ENCODE results near the gene SYNGAP1.
A peak's percentile ranks its signal among the peaks of the same experiment; 100 is the strongest.
"Not testable (repeated sequence)": the region's sequence is repeated elsewhere in the genome, so short reads cannot be mapped to it uniquely, and the experiment has no call there.

The SYNGAP1 gene

GRCh38 chr6:33419580-33420490 lies at the start of gene SYNGAP1:
Gene SYNGAP1, plus strand, starts transcription at chr6:33420065. Its CDS starts 200 bp downstream, at chr6:33420265.
- DNase-seq (ENCODE audit: low read depth) = no peak

GRCh38 chr6:33371901-33372300 lies 48.0 kb upstream of the SYNGAP1 start:
- DNase-seq (ENCODE audit: low read depth) = not testable (repeated sequence)

DNA sequence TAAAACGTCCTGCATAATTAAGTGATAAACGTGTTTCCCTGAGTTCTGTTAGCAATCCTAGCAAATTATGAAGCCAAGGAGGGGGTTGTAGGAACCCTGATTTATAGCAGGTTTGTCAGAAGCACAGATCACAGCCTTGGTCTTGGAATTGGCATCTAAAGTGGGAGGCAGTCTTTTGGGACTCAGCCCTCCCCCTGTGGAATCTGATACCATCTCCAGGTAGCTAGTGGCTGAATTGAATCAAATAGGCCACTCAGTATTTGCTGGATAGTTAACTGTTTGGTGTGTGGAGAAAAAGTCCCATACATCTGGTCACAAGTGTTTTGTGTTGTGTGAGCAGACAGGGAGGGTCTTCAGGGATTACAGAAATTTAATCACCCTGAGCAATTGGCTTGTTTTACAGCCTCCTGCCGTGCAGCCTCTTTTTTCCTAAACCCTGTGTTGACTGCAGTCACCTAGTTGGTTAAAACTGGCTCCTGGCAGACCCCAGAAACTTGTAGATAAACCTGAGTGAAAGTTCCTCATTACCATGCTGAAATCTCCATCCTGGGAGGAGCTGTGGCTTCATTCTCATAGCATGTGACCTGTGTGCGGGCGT lies 47.2 kb upstream of the SYNGAP1 start:
- DNase-seq (ENCODE audit: low read depth) = no peak

GRCh38 chr6:33373960-33374910 lies 45.6 kb upstream of the SYNGAP1 start:
- no peak for DNase-seq (ENCODE audit: low read depth)

DNA sequence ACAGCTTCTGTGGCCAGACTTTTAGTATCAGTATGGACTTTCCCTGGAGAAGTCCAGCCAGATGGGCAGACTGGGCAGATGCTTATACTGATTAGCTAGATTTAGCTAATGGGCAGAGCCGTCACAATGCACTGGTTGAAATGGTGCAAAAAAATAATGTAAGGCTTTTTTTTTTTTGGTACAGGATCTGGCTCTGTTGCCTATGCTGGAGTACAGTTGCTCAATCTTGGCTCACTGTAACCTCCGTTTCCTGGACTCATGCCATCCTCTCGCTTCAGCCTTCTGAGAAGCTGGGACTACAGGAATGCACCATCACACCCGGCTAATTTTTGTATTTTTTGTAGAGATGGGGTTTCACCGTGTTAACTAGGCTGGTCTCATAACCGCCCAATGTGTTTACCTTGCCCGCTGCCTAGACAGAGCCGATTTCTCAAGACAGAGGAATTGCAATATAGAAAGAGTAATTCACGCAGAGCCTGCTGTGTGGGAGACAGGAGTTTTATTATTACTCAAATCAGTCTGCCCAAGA lies 44.7 kb upstream of the SYNGAP1 start:
- DNase-seq (ENCODE audit: low read depth) = no peak

DNA sequence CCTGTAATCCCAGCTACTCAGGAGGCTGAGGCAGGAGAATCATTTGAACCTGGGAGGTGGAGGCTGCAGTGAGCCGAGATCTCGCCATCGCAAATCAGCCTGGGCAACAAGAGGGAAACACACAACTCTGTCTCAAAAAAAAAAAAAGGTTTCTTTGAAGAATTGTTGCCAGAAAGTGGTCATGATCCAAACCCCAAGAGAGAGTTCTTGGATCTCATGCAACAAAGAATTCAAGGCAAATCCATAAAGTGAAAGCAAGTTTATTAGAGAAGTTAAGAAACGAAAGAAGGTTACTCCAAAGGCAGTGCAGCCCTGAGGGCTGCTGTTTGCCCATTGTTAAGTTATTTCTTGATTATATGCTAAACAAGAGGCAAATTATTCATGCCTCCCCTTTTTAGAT lies 42.7 kb upstream of the SYNGAP1 start:
- DNase-seq (ENCODE audit: low read depth) = no peak

- not testable (repeated sequence) for DNase-seq (ENCODE audit: low read depth)
Measured at GRCh38 chr6:33379184-33379583, 40.7 kb upstream of the SYNGAP1 start.

GRCh38 chr6:33380272-33380981 lies 39.4 kb upstream of the SYNGAP1 start:
- no peak for DNase-seq (ENCODE audit: low read depth)

DNA sequence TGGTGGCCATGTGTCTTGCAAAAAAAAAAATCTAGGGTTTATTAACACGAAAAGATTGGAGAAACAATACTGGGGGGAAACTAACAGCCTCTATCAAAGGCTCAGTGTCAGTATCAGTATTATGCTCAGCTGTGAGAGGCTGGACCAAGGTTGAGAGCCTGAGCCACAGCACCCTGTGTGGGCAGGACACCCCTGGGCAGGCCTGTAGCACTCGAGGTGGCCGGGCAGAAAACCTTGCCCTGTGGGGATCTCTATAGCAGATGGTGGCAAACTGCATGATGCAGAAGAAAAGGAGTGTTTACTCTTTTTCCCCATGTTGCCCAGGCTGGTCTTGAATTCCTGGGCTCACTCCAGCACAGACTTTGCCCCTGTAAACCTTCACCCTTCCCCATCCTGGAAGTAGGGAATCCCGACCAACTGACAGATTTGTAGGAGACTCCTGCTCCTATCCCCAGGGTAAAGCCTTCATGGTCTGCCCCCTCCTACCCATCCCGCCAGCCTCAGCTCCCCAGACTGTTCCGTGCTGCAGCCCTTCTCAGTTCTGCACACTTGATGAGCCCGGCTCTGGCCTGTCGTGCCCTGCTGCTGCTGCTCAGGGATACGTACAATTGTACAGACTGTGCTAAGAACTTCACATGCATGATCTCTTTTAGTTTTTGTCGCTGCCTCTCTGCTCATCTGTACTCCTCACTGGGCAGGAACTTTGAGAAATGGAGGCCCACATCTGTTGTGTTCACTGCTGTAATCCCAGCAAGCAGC lies 36.3 kb upstream of the SYNGAP1 start:
- no peak for DNase-seq (ENCODE audit: low read depth)

GRCh38 chr6:33384581-33385020 lies 35.3 kb upstream of the SYNGAP1 start:
- DNase-seq (ENCODE audit: low read depth) = no peak

GRCh38 chr6:33390173-33390572 lies 29.7 kb upstream of the SYNGAP1 start:
- no peak for DNase-seq (ENCODE audit: low read depth)

GRCh38 chr6:33390767-33391277 lies 29.0 kb upstream of the SYNGAP1 start:
- no peak for DNase-seq (ENCODE audit: low read depth)

DNA sequence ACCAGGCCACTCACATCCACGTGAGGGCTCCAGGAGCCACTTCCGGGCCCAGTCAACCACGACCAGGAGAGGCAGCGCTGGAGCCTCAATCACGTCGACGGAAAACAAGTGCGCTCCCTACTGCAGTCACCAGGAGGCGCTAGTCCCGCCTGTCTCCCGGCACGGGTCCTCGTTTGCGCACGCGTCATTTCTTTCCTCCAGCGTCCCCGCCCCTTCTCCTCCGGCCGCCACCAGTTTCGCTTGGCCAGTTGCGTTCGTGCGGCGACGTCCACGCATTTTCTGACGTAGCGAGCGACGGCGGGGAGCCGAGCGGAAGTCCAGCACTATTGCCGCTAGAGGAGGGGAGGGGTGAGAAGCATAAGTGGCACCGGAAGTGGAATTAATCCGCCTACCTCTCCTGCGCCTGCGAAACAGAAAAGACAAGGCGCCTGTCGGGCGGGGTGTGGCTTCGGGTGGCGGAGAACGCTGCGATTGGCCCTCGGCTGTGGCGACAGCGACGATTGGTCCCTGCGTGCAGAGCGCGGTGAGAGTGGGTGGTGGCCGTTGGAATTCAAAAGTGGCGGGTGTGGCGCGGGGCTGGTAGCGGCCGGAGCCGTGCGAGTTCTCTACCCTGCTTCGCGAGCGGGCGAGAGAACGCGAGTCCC lies 28.5 kb upstream of the SYNGAP1 start, which contains the start of gene KIFC1:
Gene KIFC1 (plus strand): TSS at position 546 of the 644 bp plus-strand sequence. CDS start 163 bp downstream, outside the sequence.
- peak; percentile 98 for DNase-seq (ENCODE audit: low read depth)

DNA sequence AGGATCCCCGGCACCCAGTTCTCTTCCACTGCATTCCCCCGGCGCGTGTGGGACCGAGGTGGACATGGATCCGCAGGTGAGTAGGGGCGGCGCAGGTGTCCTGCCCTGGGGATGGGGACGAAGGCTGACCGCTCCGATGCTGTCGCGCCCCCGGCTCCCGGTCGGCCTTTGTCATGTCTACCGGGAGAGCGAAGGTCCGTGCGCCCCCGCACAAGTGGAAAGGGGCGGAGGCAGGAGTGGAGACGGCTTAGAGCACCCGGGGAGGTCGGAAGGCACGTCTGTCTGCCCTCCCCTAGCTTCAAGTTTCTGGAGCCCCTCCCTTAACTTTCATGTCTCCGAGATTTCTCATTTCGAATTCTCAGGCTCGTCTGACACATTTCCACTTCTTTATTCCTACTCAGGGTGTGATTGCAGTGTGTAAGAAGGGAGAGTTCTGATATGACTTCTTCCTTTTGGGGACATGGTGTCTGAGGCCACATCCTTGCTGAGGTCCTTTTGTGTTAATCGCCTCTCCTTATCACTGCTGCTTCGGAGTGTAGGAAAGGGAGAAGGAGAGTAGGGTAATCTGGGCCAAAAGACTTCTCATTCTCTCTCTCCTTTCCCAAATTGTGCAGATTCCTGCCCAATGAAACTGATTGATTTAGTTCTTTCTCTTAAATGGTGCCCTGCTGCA lies 27.8 kb upstream of the SYNGAP1 start:
- DNase-seq (ENCODE audit: low read depth) = no peak

DNA sequence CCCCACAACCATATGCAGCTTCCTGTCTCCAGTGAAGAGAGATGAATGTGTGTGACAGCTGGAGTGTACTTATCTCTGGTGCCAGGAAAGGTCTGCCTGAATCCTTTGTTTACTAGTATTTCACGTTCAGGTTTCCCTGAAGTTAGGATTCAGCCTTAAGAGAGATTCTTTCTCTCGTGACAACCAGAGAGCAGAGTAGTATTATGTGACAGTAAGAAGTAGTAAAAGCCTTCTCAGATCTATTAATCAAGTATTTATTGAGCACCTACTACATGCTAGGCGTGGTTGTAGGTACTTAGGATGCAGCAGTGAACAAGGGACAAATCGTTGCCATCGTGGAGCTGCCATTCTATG lies 27.3 kb upstream of the SYNGAP1 start:
- DNase-seq (ENCODE audit: low read depth) = no peak

GRCh38 chr6:33392979-33393378 lies 26.9 kb upstream of the SYNGAP1 start:
- no peak for DNase-seq (ENCODE audit: low read depth)

- no peak for DNase-seq (ENCODE audit: low read depth)
Measured at GRCh38 chr6:33397541-33397940, 22.3 kb upstream of the SYNGAP1 start.

DNA sequence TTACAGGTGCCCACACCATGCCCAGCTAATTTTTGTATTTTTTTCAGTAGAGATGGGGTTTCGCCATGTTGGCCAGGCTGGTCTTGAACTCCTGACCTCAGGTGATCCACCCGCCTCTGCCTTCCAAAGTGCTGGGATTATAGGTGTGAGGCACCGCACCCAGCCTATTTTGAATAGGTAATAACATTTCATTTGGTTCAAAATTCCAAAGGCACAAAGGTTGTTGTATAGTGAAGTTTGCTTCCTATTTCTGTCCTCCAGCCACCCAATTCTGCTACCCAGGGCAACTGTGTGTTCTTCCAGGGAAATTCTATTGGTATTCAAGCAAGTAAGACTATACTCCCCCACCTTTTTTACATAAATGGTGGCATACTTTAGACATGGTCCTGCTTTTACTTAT lies 21.3 kb upstream of the SYNGAP1 start:
- not testable (repeated sequence) for DNase-seq (ENCODE audit: low read depth)

DNA sequence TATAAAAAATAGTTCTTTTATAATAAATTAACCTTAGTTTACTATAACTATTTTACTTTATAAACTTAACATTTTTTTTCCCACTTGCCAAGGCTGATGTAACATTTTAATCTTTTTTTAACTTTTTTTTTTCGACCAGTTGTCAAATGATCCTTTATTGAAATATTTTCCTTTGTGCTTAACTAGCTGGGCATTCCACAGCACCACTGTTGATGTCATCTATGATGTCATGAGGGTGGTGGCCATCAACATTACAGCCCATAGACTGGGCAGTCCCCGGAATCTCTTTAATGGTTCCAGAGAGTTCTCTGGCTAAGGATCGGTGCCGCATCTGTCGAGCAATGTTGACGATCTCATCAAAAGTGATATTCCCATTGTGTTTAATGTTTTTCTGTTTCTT lies 20.0 kb upstream of the SYNGAP1 start:
- not testable (repeated sequence) for DNase-seq (ENCODE audit: low read depth)

Data from stimulated activated CD8-positive, alpha-beta memory T cell treated with anti-CD3 and anti-CD28 coated beads, Interleukin-4, amount 100 ng/mL, for 24 hours (primary cell).